ENCODE data around the gene DUSP22. TPM values are rescaled to one million over a fixed set of nuclear protein-coding genes. Genes with fewer than 3 reads are reported as not detected.

The DUSP22 gene
- total and polyA plus RNA-seq, 2 of the 8 experiments (the other 6 are each of a cell fraction or from before 2014, with no cell fraction given) = 15.5 to 32.4 TPM

GRCh38 chr6:398065-398464, 105.8 kb downstream of the DUSP22 start:
- H4K5ac ChIP-seq (ENCODE audit: insufficient read length, low read depth, low read length) = no peak overlapping the region
- H2AFZ ChIP-seq (ENCODE audit: low read length) = no peak overlapping the region
- H4K91ac ChIP-seq (replicated peaks; ENCODE audit: insufficient read length, low read length) = no peak overlapping the region
- no peak for DNase-seq (ENCODE audit: low read depth in 1 of 2, low spot score in 2 of 2)
- H3K23ac ChIP-seq (ENCODE audit: insufficient read length) = no peak overlapping the region
- H2AK5ac ChIP-seq (ENCODE audit: low read depth, low read length) = no peak overlapping the region
- no peak overlapping the region for H2BK20ac ChIP-seq (ENCODE audit: low read length)
- no peak overlapping the region for H3K4ac ChIP-seq (replicated peaks; ENCODE audit: insufficient read length, low read depth, low read length)
- no peaks in the 10 kb centered on the region for H3K9me3 ChIP-seq (ENCODE audit: insufficient read depth in 2 of 2, low read depth in 1 of 2, low read length in 1 of 2)
- no peak overlapping the region for H4K8ac ChIP-seq (ENCODE audit: extremely low read depth, insufficient read depth, low read length)
- no peak overlapping the region for H3K14ac ChIP-seq (ENCODE audit: insufficient read length)
- no peaks in the 10 kb centered on the region for H3K79me1 ChIP-seq (ENCODE audit: low read depth, low read length)
- H3K27me3 ChIP-seq (replicated peaks in 1 of 4; ENCODE audit: control insufficient read depth in 3 of 4, extremely low read depth in 1 of 4, insufficient read depth in 3 of 4, low read length in 3 of 4) = peaks cover 19 to 28% (median 22%) of the 10 kb centered on the region in 4 experiments
- no peaks in the 10 kb centered on the region for H3K79me2 ChIP-seq (ENCODE audit: control insufficient read depth in 1 of 2, insufficient read depth in 2 of 2, low read length in 2 of 2)
- FAIRE-seq = no peak
- no peak overlapping the region for H3K9ac ChIP-seq (replicated peaks in 1 of 4; ENCODE audit: extremely low read depth in 1 of 4, low read depth in 3 of 4, low read length in 3 of 4)
- no peak overlapping the region for H2BK12ac ChIP-seq (ENCODE audit: low read depth, low read length)
- no peak overlapping the region for H3K27ac ChIP-seq (ENCODE audit: low read depth, low read length)
- H3K23me2 ChIP-seq (ENCODE audit: low read depth, low read length) = peaks cover 1% of the 10 kb centered on the region; the same call in 1 of the 2 replicates
- H2BK15ac ChIP-seq (ENCODE audit: low read length) = no peak overlapping the region
- no peak overlapping the region for H2BK5ac ChIP-seq (ENCODE audit: low read depth, low read length)
- POLR2A ChIA-PET (ENCODE audit: partially characterized antibody) = no interaction called here
- CTCF ChIA-PET (ENCODE audit: partially characterized antibody) = interaction anchor here (1.0 to 2.1 kb wide), 6 partner anchors 11 to 214 kb away, joined by 3 to 10 read pairs (median 4); no protein-coding TSS in a partner anchor
- H3K4me3 ChIP-seq (ENCODE audit: extremely low read depth in 1 of 4, insufficient read depth in 2 of 4, low read depth in 3 of 4, low read length in 4 of 4) = no peak overlapping the region
- TF ChIP-seq, protein P1, sequence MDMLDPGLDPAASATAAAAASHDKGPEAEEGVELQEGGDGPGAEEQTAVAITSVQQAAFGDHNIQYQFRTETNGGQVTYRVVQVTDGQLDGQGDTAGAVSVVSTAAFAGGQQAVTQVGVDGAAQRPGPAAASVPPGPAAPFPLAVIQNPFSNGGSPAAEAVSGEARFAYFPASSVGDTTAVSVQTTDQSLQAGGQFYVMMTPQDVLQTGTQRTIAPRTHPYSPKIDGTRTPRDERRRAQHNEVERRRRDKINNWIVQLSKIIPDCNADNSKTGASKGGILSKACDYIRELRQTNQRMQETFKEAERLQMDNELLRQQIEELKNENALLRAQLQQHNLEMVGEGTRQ (IDR thresholded peaks at IDR 0.05; ENCODE audit: low read length) = no peak
- no peak for TF ChIP-seq SP2 (IDR thresholded peaks at IDR 0.05; ENCODE audit: low read length)
- no peak for TF ChIP-seq POU5F1 (IDR thresholded peaks at IDR 0.05; ENCODE audit: low read depth, low read length)
- TF ChIP-seq SP1 (IDR thresholded peaks at IDR 0.05; ENCODE audit: low read depth, low read length) = no peak
- TF ChIP-seq RXRA (IDR thresholded peaks at IDR 0.05; ENCODE audit: insufficient read depth, low read depth, low read length) = no peak
- H2BK120ac ChIP-seq (replicated peaks; ENCODE audit: low read depth, low read length) = no peak overlapping the region
- peaks cover 0 to 6% (median 0%) of the 10 kb centered on the region in 4 experiments; a peak in 1 of 8 replicates for H3K36me3 ChIP-seq (ENCODE audit: control insufficient read depth in 2 of 4, insufficient read depth in 4 of 4, low read length in 3 of 4)
- no peak overlapping the region for H3K4me2 ChIP-seq (ENCODE audit: insufficient read depth in 1 of 2, low read depth in 2 of 2, low read length in 2 of 2)
- 89% methylated on average over 2 of the region's 2 CpGs; no CpG with 5 or more reads in 1 of the 2 experiments for WGBS, 2 experiments (ENCODE audit: extremely low coverage in 1 of 2, insufficient coverage in 1 of 2, insufficient read length in 1 of 2, insufficient replicate concordance in 2 of 2, low coverage in 1 of 2, low lambda C conversion rate in 2 of 2, missing lambda C conversion rate in 1 of 2)
- no peak overlapping the region for H3K56ac ChIP-seq (replicated peaks; ENCODE audit: insufficient read length, low read depth, low read length)
- no peak overlapping the region for H3K18ac ChIP-seq (ENCODE audit: extremely low read depth, low read length)
- H3K4me1 ChIP-seq (replicated peaks in 1 of 4; ENCODE audit: control insufficient read depth in 3 of 4, insufficient read depth in 4 of 4, low read length in 3 of 4) = peaks cover under 1 to 6% (median 2%) of the 10 kb centered on the region in 4 experiments; a peak in 3 of 7 replicates
- peaks cover 0 to 9% of the 10 kb centered on the region in 2 experiments for H4K20me1 ChIP-seq (replicated peaks in 1 of 2; ENCODE audit: control insufficient read depth in 1 of 2, insufficient read depth in 2 of 2, low read length in 2 of 2)
